Measurements from ENCODE around the gene MYO18B.

MYO18B gene

GRCh38 chr22:25694196-25694907, 47.6 kb upstream of the MYO18B start:
- TF ChIP-seq TCF12 (IDR thresholded peaks at IDR 0.05; ENCODE audit: low read depth) (no peak), CREB1 (IDR thresholded peaks at IDR 0.05; ENCODE audit: low read depth) (no peak), USF1 (IDR thresholded peaks at IDR 0.05) (no peak)

- no peak for TF ChIP-seq FOXM1 (IDR thresholded peaks at IDR 0.05; ENCODE audit: borderline replicate concordance, low read depth)
- TF ChIP-seq USF1 (IDR thresholded peaks at IDR 0.05) = no peak
- TF ChIP-seq RAD21 (IDR thresholded peaks at IDR 0.05; ENCODE audit: low read depth) = no peak
- no peak for TF ChIP-seq NFIC (IDR thresholded peaks at IDR 0.05)
- TF ChIP-seq MAX (IDR thresholded peaks at IDR 0.05) = no peak
- TF ChIP-seq TAF1 (IDR thresholded peaks at IDR 0.05; ENCODE audit: low read depth) = no peak
- TF ChIP-seq TCF12 (IDR thresholded peaks at IDR 0.05; ENCODE audit: low read depth) = no peak
- TF ChIP-seq REST (IDR thresholded peaks at IDR 0.05; ENCODE audit: low read depth) = no peak
Measured at GRCh38 chr22:25695146-25695545, 46.8 kb upstream of the MYO18B start.

- TF ChIP-seq RAD21 (IDR thresholded peaks at IDR 0.05; ENCODE audit: low read depth) (no peak), CREB1 (IDR thresholded peaks at IDR 0.05; ENCODE audit: low read depth) (no peak), CEBPB (IDR thresholded peaks at IDR 0.05) (no peak), FOXM1 (IDR thresholded peaks at IDR 0.05; ENCODE audit: borderline replicate concordance, low read depth) (no peak), TAF1 (IDR thresholded peaks at IDR 0.05; ENCODE audit: low read depth) (no peak), TEAD4 (IDR thresholded peaks at IDR 0.05) (no peak), MAX (IDR thresholded peaks at IDR 0.05) (no peak), TCF12 (IDR thresholded peaks at IDR 0.05; ENCODE audit: low read depth) (no peak), ZBTB7A (IDR thresholded peaks at IDR 0.05; ENCODE audit: low read depth) (no peak), USF1 (IDR thresholded peaks at IDR 0.05) (no peak), REST (IDR thresholded peaks at IDR 0.05; ENCODE audit: low read depth) (no peak), EGR1 (IDR thresholded peaks at IDR 0.05) (no peak), NFIC (IDR thresholded peaks at IDR 0.05) (no peak), YY1 (IDR thresholded peaks at IDR 0.05; ENCODE audit: low read depth) (no peak), EP300 (IDR thresholded peaks at IDR 0.05; ENCODE audit: borderline replicate concordance) (no peak)
Measured at GRCh38 chr22:25696763-25697162, 45.2 kb upstream of the MYO18B start.

GRCh38 chr22:25697181-25697664, 44.8 kb upstream of the MYO18B start:
- TF ChIP-seq TEAD4 (IDR thresholded peaks at IDR 0.05) (no peak), MAX (IDR thresholded peaks at IDR 0.05) (no peak), CEBPB (IDR thresholded peaks at IDR 0.05) (no peak), ZBTB7A (IDR thresholded peaks at IDR 0.05; ENCODE audit: low read depth) (no peak), EP300 (IDR thresholded peaks at IDR 0.05; ENCODE audit: borderline replicate concordance) (no peak), USF1 (IDR thresholded peaks at IDR 0.05) (no peak), EGR1 (IDR thresholded peaks at IDR 0.05) (no peak), TCF12 (IDR thresholded peaks at IDR 0.05; ENCODE audit: low read depth) (no peak), FOXM1 (IDR thresholded peaks at IDR 0.05; ENCODE audit: borderline replicate concordance, low read depth) (no peak), CREB1 (IDR thresholded peaks at IDR 0.05; ENCODE audit: low read depth) (no peak), RAD21 (IDR thresholded peaks at IDR 0.05; ENCODE audit: low read depth) (no peak), YY1 (IDR thresholded peaks at IDR 0.05; ENCODE audit: low read depth) (no peak), TAF1 (IDR thresholded peaks at IDR 0.05; ENCODE audit: low read depth) (no peak)

- no peak for TF ChIP-seq EP300 (IDR thresholded peaks at IDR 0.05; ENCODE audit: borderline replicate concordance)
- TF ChIP-seq CREB1 (IDR thresholded peaks at IDR 0.05; ENCODE audit: low read depth) = no peak
- no peak for TF ChIP-seq TEAD4 (IDR thresholded peaks at IDR 0.05)
- TF ChIP-seq CEBPB (IDR thresholded peaks at IDR 0.05) = no peak
- TF ChIP-seq REST (IDR thresholded peaks at IDR 0.05; ENCODE audit: low read depth) = no peak
Measured at GRCh38 chr22:25697978-25698377, 44.0 kb upstream of the MYO18B start.
